LoVo (cell line): ENCODE results near the gene PRPF6.

Source experiments
- DNase-seq: peaks from one replicate; pipeline ENCODE4 v3.0.0-alpha.2; 2016; ENCODE audit warnings: low spot score

Gene PRPF6

DNA sequence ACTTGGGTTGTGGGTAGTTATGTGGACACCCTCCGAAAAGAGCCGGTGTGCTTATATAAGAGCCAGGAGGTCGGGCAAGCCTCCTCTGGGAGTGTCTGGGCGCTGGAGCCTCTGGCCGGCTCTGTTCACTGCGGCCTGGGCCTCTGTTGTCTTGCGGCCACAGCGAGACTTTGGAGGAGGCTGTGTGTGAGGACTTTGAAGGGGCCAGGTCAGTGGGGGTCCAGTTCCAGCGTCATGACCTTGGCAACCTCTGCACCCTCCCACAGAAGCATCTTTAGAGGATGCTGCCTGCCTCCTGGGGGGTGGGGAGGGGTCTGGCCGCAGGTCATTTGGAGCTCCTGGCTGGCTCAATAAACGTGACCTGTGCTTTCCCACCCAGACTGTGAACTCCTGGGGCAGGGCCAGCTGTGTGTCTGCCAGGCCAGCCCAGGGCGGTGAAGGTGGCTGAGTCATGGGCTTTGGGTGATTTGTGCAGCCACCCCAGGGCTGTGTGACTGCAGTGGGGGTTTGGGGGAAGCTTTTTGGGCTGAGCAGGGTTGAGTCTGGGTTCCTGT, 83.3 kb downstream of the PRPF6 start:
- peak; percentile 10 for DNase-seq

DNA sequence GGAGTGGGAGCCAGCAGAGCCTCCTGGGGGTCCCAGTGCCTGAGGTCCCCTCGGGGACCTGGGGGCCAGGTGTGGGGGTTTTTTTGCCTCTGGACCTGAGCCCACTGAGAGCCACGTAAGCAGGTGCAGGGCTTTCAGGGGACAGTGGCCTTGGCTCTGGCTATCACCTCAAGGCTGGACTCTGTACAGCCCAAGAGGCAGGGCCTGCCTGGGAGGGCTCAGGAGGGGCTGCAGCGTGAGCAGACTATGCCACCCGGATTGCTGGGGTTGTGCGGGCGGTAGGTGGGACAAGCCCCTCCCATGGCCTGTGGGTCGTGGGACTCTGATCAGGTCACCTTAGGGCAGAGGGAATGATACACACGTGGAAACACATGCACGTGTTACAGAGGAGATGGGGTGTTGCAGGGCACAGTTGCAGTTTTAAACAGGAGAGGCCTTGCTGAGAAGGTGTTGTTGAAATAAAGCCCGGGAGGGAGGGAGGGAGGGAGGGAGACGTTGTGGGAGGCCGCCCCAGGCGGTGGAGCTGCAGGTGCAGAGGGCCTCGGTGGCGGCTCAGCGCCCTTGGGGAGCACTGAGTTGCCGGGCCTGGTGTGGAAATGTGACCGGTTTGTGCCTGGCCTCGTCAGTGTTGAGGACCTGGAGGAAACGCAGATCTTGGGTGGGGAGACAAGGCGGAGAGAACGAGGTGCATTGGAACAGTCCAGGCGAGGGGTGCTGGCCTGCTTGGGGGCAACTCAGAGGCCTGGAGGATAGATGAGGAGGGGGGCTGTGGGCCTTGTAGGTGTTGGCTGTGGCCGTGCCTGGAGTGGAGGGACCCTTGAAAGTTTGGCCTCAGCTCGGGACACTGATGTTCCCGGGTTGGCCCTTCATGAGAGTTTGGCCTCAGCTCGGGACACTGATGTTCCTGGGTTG, 84.4 kb downstream of the PRPF6 start:
- DNase-seq = no peak

DNA sequence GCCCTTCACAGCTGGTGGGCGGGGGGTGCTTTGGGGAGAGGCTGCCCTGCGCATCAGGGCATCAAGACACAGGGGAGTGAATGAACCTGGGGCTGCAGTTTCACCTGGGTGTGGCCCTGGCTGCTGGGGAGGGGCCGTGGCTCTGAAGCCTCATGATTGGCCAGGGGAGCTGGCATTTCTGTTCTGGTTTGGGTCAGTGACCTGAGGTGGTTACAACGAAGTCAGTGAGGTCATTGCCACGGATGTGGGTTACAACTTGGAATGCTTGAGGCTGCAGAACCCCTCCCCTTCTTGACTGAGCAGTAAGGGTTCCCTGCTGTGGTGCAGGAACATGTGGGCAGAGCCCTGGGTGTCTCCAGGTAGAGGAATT, 85.0 kb downstream of the PRPF6 start:
- peak; percentile 51 for DNase-seq

GRCh38 chr20:64067005-64067632, 86.2 kb downstream of the PRPF6 start:
- DNase-seq = no peak

- no peak for DNase-seq
Measured at GRCh38 chr20:64067733-64068307, 86.9 kb downstream of the PRPF6 start.

DNA sequence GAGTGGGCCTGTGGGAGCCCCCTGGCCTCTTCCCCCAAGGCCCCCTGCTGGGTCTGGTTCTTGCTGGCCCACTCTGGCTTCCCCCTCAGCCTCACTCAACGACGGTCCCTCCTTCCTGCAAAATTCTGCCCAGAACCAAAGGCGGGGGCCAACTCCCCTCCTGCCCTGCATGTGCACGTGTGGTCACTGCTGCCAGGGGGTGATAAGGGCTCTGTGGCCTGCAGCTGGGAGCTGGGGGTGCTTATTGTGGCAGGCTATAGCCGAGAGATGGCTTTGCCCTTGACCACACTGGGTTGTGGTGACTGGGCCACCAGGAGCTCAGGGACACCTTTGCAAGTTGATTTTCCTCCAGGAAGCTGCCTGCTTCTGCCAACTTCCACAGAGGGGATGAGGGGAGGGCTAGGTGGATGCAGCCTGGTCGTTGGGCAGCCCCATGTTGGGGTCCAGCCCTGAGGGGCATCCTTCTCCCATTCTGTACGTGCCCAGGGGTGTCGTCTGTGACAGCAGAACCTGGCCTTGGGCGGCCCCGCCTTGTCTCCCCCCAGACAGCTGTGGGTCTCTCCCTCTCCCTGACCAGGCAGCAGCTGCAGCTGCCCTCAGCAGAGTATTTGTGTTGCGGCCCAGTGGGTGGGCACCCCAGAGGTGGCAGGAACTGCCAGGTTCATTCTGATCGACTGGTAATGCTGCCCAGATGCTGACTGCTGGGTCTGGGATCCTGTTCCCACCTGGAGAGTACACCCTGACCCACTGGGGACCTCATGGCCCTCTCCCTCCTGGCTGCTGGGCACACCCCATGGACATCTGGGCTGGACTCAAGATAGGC, 87.7 kb downstream of the PRPF6 start:
- no peak for DNase-seq

GRCh38 chr20:64069209-64069613, 88.3 kb downstream of the PRPF6 start:
- no peak for DNase-seq

DNA sequence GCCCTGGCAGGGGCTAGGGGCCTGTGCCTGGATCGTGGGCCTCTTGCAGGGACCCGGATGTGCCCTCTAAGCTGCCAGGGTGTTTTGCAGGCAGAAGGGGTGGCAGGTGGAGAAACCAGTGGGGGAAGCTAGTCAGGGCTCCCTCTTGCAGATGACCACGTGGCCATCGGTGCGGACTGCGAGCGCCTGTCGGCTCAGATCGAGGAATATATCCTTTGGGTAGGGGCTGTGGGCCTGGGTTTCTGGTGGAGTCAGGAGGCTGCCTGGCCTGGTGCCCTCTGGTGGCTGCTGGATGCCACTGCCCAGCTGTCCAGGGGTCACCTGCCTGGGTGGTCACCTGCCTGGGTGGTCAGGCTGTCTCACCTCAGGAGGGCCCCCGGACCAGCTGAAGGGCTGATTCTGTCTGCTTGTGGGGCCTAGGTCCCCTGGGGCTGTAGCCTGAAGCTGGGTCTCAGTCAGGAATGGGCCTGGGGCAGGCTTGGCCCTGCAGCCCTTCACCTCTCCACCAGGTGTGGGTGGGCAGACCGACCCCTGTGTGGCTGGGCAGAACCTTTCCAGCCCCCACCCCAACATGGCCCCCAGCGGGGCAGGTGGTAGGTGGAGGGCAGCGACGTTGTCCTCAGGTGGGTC, 88.8 kb downstream of the PRPF6 start:
- peak; percentile 18 for DNase-seq

DNA sequence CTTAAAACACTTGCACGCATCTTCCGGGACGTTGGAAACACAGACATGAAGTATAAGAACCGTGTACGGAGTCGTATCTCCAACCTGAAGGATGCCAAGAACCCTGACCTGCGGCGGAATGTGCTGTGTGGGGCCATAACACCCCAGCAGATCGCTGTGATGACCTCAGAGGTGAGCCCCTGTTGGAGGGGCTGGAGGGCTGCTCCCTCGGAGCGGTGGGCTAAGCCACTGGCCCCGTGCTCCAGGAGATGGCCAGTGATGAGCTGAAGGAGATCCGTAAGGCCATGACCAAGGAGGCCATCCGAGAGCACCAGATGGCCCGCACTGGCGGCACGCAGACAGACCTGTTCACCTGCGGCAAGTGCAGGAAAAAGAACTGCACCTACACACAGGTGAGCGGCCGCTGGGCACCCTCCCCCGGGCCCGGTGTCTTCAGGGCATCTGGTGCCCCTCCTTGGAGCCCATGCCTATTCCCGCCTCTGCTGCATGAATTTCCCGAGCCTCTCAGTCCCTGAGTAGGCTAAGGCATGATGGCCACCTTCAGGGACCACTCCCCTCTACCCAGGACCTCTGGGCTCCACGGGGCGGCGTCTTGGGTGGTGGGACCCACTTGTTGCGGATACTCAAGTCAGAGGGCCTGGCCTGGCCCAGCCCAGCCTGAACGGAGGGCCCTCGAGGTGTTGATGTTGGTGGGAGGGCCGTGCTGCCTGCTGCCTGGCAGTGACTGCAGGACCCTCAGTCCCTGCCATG, 89.5 kb downstream of the PRPF6 start:
- no peak for DNase-seq

DNA sequence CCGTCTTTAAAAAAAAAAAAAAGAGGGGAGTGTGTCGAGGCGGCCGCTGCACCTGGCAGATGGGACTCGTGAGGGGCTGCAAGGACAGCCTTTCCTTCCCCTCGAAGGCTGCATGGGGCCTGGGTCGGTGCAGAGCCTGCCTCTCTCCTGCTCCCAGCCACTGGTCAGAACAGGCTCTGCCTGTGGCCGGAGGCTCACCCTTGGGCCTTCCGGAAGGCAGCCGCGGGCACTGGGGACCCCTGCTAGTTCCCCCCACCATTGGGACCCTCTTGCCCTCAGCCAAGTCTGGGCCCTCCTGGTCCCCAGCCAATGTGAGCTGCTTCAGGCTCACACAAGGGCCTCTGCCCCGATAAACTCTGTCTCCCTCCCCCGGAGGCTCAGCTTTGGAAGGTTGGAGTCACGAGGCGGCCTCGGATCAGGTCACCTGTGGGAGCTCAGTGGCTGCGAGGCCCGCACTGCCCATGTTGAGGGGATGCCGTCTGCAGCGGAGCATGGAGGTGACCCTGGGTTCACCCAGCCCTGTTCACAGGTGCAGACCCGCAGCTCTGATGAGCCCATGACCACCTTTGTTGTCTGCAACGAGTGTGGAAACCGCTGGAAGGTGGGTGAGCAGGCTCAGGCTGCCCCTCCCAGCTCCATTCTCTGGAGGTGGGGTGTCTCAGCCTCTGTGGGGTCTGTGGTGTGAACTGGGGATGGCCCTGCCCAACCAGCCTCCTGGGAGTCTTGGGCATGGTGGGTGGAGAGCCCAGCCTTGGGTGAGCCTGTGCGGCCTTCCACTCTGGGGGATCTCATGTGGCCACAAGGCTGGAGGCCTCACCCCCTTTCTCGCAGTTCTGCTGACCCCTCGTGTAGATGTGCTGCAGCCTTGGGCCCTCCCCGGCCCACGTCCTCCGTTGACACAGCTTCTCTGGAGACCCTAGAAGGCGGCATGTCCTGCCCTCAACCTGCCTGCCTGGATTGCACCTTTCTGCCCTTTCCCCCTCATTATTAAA, 90.7 kb downstream of the PRPF6 start:
- no peak for DNase-seq

DNA sequence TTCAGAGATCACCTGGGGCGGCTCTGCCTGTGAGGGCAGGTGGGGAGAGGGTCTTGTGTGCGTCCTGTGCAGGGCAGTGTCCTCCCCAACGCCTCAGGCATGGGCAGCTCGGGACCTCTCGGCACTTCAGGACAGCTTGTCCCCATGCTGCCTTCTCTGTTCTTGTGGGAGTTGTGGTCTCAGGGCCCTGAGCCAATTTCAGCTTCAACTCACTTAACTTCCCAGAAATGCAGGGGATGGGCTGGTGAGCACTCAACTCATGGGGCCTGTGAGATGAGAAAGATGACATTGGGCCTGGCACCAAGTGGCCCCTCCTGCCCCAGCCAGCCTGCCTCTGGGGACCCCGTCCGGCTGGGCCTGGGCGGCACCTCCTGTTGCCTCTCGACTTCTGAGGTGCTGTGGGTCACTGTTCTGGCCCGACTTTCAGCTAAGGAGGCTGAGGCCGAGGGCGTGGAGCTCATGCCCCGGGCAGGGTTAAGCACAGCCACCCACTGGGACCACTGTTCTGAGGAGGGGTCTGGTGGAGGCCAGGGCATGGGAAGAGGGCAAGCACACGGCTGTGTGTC, 91.6 kb downstream of the PRPF6 start:
- no peak for DNase-seq

GRCh38 chr20:64073476-64074183, 92.7 kb downstream of the PRPF6 start:
- DNase-seq = no peak

- no peak for DNase-seq
Measured at GRCh38 chr20:64074184-64074789, 93.4 kb downstream of the PRPF6 start.

DNA sequence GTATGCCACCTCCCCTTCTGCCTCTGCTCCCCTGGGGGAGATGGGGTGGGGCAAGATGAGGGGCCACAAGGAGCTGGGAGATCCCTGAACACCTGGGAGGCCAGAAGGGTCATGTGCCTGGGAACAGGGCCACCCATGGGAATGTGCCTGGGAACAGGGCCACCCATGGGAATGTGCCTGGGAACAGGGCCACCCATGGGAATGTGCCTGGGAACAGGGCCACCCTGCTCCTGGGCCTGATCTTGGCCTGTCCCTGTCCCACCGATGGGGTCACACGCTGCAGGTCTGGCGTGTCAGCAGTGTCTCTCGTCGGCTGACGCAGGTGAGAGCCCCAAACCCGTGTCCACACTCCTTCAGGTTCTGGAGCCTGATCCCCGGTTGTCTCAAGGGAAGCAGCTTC, 94.0 kb downstream of the PRPF6 start:
- no peak for DNase-seq

- no peak for DNase-seq
Measured at GRCh38 chr20:64075556-64075955, 94.6 kb downstream of the PRPF6 start.

DNA sequence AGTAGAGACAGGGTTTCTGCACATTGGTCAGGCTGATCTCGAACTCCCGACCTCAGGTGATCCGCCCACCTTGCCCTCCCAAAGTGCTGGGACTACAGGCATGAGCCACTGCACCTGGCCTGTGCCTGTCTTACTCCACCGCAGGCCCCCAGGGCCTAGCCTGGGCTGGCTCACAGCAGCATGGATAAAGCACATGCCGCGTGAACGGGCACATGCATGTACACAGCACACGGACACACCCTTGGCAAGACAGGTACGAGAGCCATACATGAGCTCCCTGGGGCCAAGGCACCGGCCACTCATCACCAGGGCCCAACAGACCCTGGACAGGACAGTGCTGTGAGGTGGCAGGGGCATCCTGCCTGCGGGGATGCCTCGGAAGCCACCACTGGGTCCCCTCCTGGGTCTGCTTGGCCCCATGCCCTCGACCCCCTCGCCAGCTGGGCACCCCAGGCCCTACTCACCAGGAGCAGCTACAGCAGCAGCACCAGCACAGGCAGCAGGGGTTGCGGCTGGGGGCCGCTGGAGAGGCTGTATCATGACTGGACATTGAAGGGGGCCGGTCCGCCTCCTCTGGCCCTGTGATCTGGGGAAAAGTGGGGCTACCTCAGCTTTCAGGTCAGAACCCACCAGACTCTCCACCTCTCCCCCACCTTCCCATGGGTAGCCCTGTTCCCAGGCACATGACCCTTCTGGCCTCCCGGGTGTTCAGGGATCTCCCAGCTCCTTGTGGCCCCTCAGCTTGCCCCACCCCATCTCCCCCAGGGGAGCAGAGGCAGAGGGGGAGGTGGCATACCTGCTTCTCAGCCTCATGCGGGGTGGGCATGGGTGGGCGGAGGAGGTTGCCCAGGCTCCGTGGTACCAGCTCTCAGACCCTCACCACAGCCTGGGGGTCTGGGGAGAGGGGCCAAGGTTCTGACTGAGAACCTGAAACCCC, 95.4 kb downstream of the PRPF6 start:
- DNase-seq = no peak

DNA sequence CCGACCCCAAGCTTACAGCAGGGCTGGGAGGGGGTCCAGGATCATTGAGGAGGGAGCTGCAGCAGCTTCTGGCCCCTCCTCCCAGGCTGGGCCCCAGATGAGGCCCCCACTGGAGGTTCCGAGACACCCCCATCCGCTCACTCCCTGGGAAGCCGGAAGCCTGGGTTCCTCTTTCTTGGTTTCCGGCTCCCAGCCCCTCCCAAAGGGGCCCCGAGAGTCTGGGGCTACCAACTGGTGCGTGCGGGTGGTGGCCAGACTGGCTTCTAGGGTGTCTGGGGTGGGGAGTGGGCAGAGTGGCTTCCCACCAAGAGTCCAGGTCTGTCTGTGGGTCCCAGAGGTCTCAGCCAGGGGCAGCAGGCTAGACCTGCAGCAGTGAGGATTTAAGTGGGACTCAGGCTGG, 96.2 kb downstream of the PRPF6 start:
- no peak for DNase-seq
